IPS-NIHi11 (cell line): ENCODE data around the gene HES6.

Experiments used
- DNase-seq: peaks from one replicate; pipeline ENCODE4 v3.0.0; 2012; ENCODE audit warnings: mixed read lengths, low spot score

HES6 gene

DNA sequence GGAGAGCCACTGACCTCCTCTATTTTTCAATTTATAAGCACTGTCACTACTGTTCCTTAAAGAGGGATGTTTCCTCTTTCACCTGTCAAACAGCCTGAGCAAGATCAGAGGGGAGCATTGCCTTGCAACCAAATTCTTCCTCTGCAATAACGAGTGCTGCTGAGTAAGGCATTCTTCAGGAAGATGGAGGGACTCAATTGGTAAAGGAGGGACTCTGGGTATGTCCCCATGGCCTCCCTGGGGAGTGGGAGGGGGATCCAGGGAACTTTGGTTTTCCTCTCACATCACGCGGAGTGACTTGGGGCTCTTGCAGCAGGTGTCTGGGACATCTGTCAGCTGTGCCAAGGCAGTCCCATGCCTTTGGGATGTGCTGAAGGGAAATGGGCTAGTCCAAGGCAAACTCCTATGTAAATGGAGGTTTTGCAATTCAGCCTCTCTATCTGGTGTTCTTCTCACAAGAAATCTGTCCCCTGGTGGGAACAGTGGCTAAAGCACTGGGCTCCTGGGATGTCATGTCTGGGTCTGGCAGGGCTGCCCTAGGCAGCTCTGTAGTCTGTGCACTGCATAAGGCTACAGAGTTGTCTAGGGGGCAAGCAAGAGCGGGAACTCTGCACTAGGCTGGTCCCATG lies 14.4 kb upstream of the HES6 start:
- DNase-seq, result no peak

GRCh38 chr2:238252766-238253630 lies 13.2 kb upstream of the HES6 start:
- DNase-seq, result no peak

DNA sequence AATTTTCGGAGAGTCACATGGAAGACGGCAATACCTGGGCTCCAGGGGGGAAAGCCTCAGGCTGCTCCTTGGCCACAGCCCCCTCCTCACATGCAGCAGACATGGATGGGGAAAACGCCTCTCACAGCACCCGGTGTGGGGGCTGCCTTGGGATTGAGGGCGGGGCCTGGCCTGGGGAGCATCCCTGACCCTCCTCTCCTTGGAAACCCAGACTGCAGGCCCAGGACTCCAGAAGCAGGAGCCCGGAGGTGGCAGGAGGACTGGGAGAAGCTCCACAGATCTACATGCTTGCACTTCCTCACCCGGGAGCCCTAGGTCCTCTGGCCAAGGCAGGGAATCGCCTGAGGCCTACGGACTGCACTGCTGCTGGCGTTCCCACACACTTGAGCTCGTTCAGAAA lies 12.1 kb upstream of the HES6 start:
- no peak for DNase-seq

- DNase-seq, result no peak
These were observed 11.5 kb upstream of the HES6 start for GRCh38 chr2:238251331-238251730.

DNA sequence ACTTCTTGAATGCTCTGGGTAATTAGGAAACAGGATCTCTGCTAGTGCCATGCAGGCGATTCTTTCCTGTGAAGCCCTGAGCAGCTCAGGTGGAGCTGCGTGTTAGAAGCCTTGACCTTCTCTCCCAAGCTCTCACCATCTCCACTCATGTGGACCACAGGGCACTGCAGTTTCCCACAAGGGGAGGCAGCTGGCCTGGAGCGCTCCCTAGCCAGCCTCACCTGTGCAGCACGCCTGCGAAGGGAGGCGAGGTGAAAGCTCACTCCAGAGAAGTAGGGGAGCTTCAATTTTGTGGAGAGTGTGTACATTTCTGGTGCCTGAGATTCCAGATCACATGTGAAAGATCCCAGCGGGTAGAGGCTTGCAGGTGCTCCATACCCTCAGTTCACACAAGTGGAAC lies 11.1 kb upstream of the HES6 start:
- no peak for DNase-seq

GRCh38 chr2:238247841-238248453 lies 8.1 kb upstream of the HES6 start:
- DNase-seq, result no peak

GRCh38 chr2:238247002-238247822 lies 7.4 kb upstream of the HES6 start:
- no peak for DNase-seq

- no peak for DNase-seq
These were observed 4.3 kb upstream of the HES6 start for GRCh38 chr2:238244151-238244550.

DNA sequence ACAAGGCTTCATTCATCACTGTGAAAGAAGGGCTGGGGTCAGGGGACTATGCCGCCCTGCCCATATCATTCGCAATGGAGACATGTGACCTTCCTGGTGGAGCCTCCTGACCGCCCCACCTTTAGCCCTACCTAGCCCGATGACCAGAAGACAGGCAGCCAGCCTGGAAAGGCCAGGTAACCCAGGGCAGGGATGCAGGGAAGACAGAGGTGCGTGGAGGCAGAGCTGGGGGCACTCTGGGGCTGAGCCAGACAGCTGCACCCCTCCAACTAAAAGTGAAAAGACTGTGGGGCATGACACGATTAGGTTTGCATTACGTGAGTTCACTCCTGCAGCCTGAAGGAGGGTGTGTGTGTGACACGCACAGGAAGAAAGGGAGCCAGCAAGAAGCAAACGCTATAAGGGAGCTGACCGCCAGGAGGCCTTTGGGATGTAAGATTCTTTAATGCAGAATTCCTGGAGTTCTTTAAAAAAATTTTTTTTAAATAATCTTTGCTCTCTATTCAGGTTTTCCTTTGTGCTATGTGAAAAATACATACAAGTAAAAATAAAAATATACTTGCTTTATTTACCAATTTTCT lies 3.7 kb upstream of the HES6 start:
- DNase-seq, result no peak

GRCh38 chr2:238242731-238243495 lies 3.1 kb upstream of the HES6 start:
- no peak for DNase-seq

DNA sequence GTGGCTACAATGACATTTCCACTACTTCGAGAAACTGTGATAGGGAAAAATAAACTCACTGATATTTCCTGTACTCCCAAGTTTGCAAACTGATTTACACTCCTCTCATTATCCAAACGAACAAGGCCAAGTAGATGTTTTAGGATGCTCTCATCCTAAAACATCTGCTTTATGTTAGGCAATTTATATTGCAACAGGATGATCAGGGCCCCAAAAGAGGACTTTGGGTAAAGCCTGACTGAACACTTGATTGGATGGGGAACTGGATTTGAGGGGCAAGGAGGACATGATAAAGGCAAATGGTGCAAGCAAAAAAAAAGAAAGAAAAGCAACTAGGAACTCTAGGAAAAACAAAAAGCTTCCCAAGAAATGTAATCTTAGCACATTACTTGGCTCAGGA lies 2.1 kb upstream of the HES6 start:
- no peak for DNase-seq

GRCh38 chr2:238240757-238241711 lies 1.2 kb upstream of the HES6 start:
- DNase-seq, result peak; percentile 84

DNA sequence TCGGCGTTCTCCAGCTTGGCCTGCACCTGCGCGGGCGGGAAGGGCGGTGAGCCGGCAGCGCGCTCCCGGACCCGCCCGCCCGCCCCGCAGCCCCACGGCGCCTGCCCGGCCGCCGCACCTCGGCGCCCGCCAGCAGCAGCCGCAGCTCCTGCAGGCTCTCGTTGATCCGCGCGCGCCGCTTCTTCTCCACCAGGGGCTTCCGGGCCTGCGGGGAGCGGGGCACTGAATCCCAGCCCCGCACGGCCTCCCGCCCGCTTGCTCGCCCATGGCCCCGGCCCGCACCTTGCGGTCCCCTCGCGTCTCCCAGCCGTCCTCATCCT lies 335 bp downstream of the HES6 start:
- peak; percentile 52 for DNase-seq

DNA sequence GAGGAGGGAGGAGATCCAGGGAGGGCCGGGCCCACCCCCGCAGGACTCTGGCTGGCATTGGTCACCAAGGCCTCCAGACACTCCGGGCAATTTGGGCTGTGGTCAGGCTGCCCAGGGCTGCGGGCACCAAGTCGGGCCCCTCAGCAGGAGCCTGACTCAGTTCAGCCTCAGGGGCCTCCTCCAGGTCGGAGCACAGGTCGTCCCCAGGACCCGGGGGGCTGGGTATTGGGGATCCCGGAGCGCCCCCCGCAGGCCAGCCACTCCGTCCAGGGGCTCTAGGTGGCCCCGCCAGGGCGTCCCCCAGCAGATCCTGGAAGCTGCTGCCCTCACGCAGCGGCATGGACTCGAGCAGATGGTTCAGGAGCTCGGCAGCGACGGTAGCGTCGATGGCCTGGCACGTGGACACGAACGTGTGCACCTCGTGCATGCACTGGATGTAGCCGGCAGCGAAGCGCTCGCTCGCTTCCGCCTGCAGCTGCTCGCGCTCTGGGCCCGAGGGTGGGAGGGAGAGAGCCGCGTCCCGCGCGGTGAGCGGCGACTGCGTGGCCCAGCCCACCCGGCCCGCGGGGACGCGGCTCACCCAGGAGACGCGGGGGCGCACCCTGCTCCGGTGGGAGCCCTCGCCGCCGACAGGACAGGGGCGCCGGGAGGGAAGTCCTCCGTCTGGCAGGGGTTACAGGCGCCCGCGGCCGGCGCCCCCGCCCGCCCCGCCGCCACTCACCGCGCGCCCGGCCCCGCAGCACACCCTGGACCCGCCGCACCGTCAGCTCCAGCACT lies 884 bp downstream of the HES6 start:
- DNase-seq, result no peak

DNA sequence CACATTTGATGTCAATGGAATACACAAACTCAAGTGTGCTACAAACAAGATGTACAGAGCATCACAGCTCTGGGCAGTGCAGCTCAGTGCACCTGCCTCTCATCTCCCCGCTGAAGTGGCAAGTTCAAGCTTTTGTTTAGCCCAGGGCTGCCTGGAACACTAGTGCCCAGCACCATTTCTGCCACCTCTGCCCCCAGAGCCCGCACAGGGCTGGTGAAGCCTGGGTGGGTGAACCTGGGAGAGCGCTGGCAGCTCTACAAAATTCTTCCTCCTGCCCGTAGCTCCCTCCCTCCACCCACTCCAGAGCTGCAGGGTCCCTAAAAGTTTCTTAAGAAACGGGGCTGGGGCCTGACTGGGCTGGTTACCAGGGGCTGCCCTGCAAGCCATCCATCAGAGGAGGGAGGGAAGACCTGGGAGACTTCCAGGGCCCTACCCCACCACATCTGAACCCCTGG lies 1.5 kb downstream of the HES6 start:
- no peak for DNase-seq

- no peak for DNase-seq
These were observed 2.3 kb downstream of the HES6 start for GRCh38 chr2:238237431-238238135.

- no peak for DNase-seq
These were observed 3.3 kb downstream of the HES6 start for GRCh38 chr2:238236571-238236970.

DNA sequence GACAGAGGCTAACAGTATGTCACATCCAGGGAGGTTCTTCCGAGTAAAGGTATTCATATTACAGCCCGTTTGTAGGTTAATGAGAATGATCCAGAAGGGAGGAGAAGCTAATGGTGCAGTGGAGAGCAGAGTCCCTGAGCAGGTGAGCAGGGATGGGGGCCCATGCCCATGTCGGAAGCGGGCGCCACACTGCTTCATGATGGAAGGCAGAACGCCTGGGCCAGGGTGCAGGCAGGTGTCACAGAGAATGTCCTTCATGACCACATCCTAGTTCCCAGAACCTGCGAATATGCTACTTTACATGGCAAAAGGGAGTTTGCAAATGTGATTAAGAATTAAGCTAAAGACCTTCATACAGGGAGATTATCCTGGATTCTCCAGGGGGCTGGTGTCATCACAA lies 4.0 kb downstream of the HES6 start:
- DNase-seq, result no peak

GRCh38 chr2:238235331-238235732 lies 4.5 kb downstream of the HES6 start:
- DNase-seq, result no peak
